HTERT RPE-1 (cell line): ENCODE measurements around the gene ESYT2.
"Not testable (repeated sequence)": the region's sequence is repeated elsewhere in the genome, so short reads cannot be mapped to it uniquely, and the experiment has no call there.

ENCODE experiments used
- in situ Hi-C: fragments of 300-500 bp; cut with MboI; formaldehyde crosslinking; loops from 4 replicates; pipeline ENCODE4 v1.14.3; 2020; ENCODE audit warnings: low sequenced_read_pairs

The ESYT2 gene

GRCh38 chr7:158699341-158699740 lies 130.0 kb downstream of the ESYT2 start:
- in situ Hi-C loops = no loop called here

DNA sequence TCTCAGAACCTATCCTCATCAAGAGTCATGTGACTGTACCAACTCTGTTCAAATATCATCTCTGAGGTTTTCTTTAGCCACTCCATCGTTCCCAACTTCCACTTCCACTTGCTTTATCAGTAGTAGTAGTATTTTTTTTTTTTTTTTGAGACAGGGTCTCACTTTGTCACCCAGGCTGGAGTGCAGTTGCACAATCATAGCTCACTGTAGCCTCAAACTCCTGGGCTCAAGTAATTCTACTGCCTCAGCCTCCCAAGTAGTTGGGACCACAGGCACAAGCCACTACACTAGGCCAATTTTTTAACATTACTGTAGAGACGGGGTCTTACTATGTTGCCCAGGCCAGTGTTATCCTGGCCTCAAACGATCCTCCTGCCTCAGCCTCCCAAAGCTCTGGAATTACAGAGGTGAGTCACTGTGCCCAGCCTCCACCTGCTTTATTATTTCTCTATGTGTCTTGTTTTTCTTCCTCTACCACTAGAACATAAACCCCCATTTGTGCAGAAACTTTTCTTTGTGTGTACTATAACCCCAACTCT lies 130.6 kb downstream of the ESYT2 start:
- in situ Hi-C loops = no loop called here

DNA sequence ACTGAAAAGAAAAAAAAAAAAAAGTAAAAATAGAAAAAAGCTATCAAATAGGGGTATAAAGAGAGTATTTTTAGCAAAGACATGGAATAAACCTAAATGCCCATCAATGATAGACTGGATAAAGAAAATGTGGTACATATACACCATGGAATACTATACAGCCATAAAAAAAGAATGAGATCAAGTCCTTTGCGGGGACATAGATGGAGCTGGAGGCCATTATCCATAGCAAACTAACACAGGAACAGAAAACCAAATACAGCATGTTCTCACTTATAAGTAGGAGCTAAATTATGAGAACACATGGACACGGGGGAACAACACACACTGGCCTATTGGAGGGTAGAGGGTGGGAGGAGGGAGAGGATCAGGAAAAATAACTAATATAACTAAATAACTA lies 131.7 kb downstream of the ESYT2 start:
- in situ Hi-C loops = not testable (repeated sequence)

GRCh38 chr7:158695726-158696452 lies 133.4 kb downstream of the ESYT2 start:
- in situ Hi-C loops = no loop called here

- in situ Hi-C loops = no loop called here
These were observed 134.3 kb downstream of the ESYT2 start for GRCh38 chr7:158695056-158695455.

- in situ Hi-C loops = no loop called here
These were observed 134.7 kb downstream of the ESYT2 start for GRCh38 chr7:158694650-158695049.

GRCh38 chr7:158689488-158689887 lies 139.8 kb downstream of the ESYT2 start:
- in situ Hi-C loops = no loop called here

- in situ Hi-C loops = no loop called here
These were observed 141.9 kb downstream of the ESYT2 start for GRCh38 chr7:158687406-158687805.

GRCh38 chr7:158685693-158686092 lies 143.6 kb downstream of the ESYT2 start:
- in situ Hi-C loops = no loop called here

- in situ Hi-C loops = no loop called here
These were observed 145.0 kb downstream of the ESYT2 start for GRCh38 chr7:158684329-158684728.

DNA sequence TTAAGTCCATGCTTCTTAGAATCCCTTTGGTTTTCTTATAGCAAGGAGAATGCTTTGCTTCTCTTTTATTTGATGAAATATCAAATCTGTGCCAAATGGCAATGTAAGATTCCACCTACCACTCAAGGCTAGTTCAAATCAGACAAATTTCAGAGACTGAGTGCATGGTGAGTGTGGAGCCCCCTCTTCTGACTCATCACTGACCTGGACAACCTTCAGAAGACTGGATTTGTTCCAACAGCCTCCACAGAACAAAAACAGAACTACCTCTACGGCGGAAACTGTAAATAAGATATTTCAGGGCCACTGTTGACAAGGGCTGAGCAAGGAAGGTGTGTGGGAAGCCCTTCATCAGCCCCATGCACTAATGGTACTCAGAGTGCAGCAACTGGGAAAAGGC lies 145.8 kb downstream of the ESYT2 start:
- in situ Hi-C loops = no loop called here

- in situ Hi-C loops = no loop called here
These were observed 146.9 kb downstream of the ESYT2 start for GRCh38 chr7:158682456-158682855.
